ENCODE data around the gene PCLO. TPM values are rescaled to one million over a fixed set of nuclear protein-coding genes. Genes with fewer than 3 reads are reported as not detected.
"Not testable (repeated sequence)": the region's sequence is repeated elsewhere in the genome, so short reads cannot be mapped to it uniquely, and the experiment has no call there.

Gene PCLO
- total RNA-seq, 1 donor from 2014 or later: 5.3 TPM

- no peaks in the 10 kb centered on the region for H3K36me3 Mint-ChIP-seq
- H3K27me3 Mint-ChIP-seq (ENCODE audit: low read depth): no peaks in the 10 kb centered on the region
- H3K4me3 Mint-ChIP-seq: no peak overlapping the region
- H3K4me1 Mint-ChIP-seq: no peaks in the 10 kb centered on the region
- no peak for DNase-seq (ENCODE audit: low spot score in 2 of 2, unreplicated experiment in 2 of 2)
- H3K27ac Mint-ChIP-seq: no peak overlapping the region
- H3K9me3 Mint-ChIP-seq: no peaks in the 10 kb centered on the region
- no peak for TF ChIP-seq CTCF (IDR thresholded peaks at IDR 0.05; ENCODE audit: unreplicated experiment)
These were observed 230.2 kb downstream of the PCLO start for GRCh38 chr7:82932516-82932915.

- TF ChIP-seq CTCF (IDR thresholded peaks at IDR 0.05; ENCODE audit: unreplicated experiment): no peak
- Mint-ChIP-seq H3K4me1 (no peaks in the 10 kb centered on the region), H3K4me3 (no peak overlapping the region), H3K27me3 (ENCODE audit: low read depth) (no peaks in the 10 kb centered on the region), H3K27ac (no peak overlapping the region), H3K9me3 (peaks cover 5% of the 10 kb centered on the region), H3K36me3 (no peaks in the 10 kb centered on the region)
- DNase-seq (ENCODE audit: low spot score in 2 of 2, unreplicated experiment in 2 of 2): no peak
These were observed 236.2 kb downstream of the PCLO start for GRCh38 chr7:82926477-82926876.

- H3K9me3 Mint-ChIP-seq: peaks cover 5% of the 10 kb centered on the region
- H3K27ac Mint-ChIP-seq: no peak overlapping the region
- TF ChIP-seq CTCF (IDR thresholded peaks at IDR 0.05; ENCODE audit: unreplicated experiment): no peak
- H3K4me3 Mint-ChIP-seq: no peak overlapping the region
- H3K36me3 Mint-ChIP-seq: no peaks in the 10 kb centered on the region
- no peak for DNase-seq (ENCODE audit: low spot score in 2 of 2, unreplicated experiment in 2 of 2)
- H3K4me1 Mint-ChIP-seq: no peaks in the 10 kb centered on the region
- no peaks in the 10 kb centered on the region for H3K27me3 Mint-ChIP-seq (ENCODE audit: low read depth)
These were observed 237.4 kb downstream of the PCLO start for GRCh38 chr7:82925331-82925730.

- no peak for DNase-seq (ENCODE audit: low spot score in 2 of 2, unreplicated experiment in 2 of 2)
- Mint-ChIP-seq H3K27me3 (ENCODE audit: low read depth) (no peaks in the 10 kb centered on the region), H3K4me1 (no peaks in the 10 kb centered on the region), H3K27ac (no peak overlapping the region), H3K4me3 (no peak overlapping the region), H3K9me3 (no peaks in the 10 kb centered on the region), H3K36me3 (no peaks in the 10 kb centered on the region)
- TF ChIP-seq CTCF (IDR thresholded peaks at IDR 0.05; ENCODE audit: unreplicated experiment): no peak
These were observed 256.2 kb downstream of the PCLO start for GRCh38 chr7:82906502-82906901.

- no peaks in the 10 kb centered on the region for H3K4me1 Mint-ChIP-seq
- no peaks in the 10 kb centered on the region for H3K36me3 Mint-ChIP-seq
- H3K9me3 Mint-ChIP-seq: no peaks in the 10 kb centered on the region
- no peak overlapping the region for H3K4me3 Mint-ChIP-seq
- DNase-seq (ENCODE audit: low spot score in 2 of 2, unreplicated experiment in 2 of 2): no peak
- H3K27ac Mint-ChIP-seq: no peak overlapping the region
- TF ChIP-seq CTCF (IDR thresholded peaks at IDR 0.05; ENCODE audit: unreplicated experiment): no peak
- no peaks in the 10 kb centered on the region for H3K27me3 Mint-ChIP-seq (ENCODE audit: low read depth)
These were observed 257.8 kb downstream of the PCLO start for GRCh38 chr7:82904871-82905270.

GRCh38 chr7:82901098-82901497 is 261.6 kb downstream of the PCLO start:
- H3K4me1 Mint-ChIP-seq; H3K27ac Mint-ChIP-seq; H3K27me3 Mint-ChIP-seq (ENCODE audit: low read depth); H3K36me3 Mint-ChIP-seq; DNase-seq (ENCODE audit: low spot score in 2 of 2, unreplicated experiment in 2 of 2); H3K4me3 Mint-ChIP-seq; H3K9me3 Mint-ChIP-seq: not testable (repeated sequence)

Measured in mesothelial cell of epicardium (in vitro differentiated cells).